Right lobe of liver (tissue), 6 donors: ENCODE data around the gene ANKRD30A. TPM values are rescaled to one million over a fixed set of nuclear protein-coding genes. Genes with fewer than 3 reads are reported as not detected.
"Not testable (repeated sequence)": the region's sequence is repeated elsewhere in the genome, so short reads cannot be mapped to it uniquely, and the experiment has no call there.

Source experiments
- ATAC-seq, 4 donors: fragments of 200-7000 bp; cut with Tn5 transposase; one replicate each; pipeline ENCODE4 v1.9.1; 2020; ENCODE audit warnings: mild to moderate bottlenecking in 4 of 4, moderate library complexity in 4 of 4
- DNase-seq, 3 donors: peaks; one replicate each; pipeline ENCODE4 v3.0.0-alpha.2; 2020
- H3K27ac ChIP-seq, 3 donors: fragments of 200-600 bp; one replicate each; pipeline ENCODE4 v1.8.0; 2022
- H3K27me3 ChIP-seq, 2 donors: fragments of 200-600 bp; one replicate each; pipeline ENCODE4 v1.8.0; 2022
- H3K36me3 ChIP-seq, 4 donors: fragments of 200-600 bp; sonication (generic) in 1 of 4; one replicate each; pipeline versions ENCODE4 v1.5.1 to v1.8.0; 2017 to 2022; ENCODE audit warnings: control low read depth in 1 of 4
- H3K4me1 ChIP-seq, 4 donors: fragments of 200-600 bp; sonication (generic) in 1 of 4; one replicate each; pipeline versions ENCODE4 v1.5.1 to v1.8.0; 2017 to 2022; ENCODE audit warnings: control low read depth in 1 of 4
- H3K4me3 ChIP-seq, 3 donors: fragments of 200-600 bp; one replicate each; pipeline ENCODE4 v1.8.0; 2022
- H3K9me3 ChIP-seq, 4 donors: fragments of 200-600 bp; sonication (generic) in 1 of 4; one replicate each; pipeline versions ENCODE4 v1.5.1 to v1.8.0; 2017 to 2022; ENCODE audit warnings: control low read depth in 1 of 4
- CTCF ChIP-seq, 4 donors: fragments of 200-600 bp in 3 of 4; fragments of 450-650 bp in 1 of 4; IDR thresholded peaks; one replicate each; pipeline versions ENCODE4 v1.5.1 to v1.8.0; 2016 to 2022; ENCODE audit warnings: antibody characterized with exemption in 4 of 4, mild to moderate bottlenecking in 2 of 4
- POLR2A ChIP-seq: fragments of 450-650 bp; IDR thresholded peaks from one replicate; pipeline ENCODE4 v1.6.1; 2017; ENCODE audit warnings: antibody characterized with exemption, mild to moderate bottlenecking
- WGBS: methylation state at CpG from one replicate; pipeline ENCODE4 v1.1.6; 2018; ENCODE audit warnings: low coverage, low lambda C conversion rate; ENCODE audit not compliant: insufficient coverage; ENCODE audit errors: missing lambda C conversion rate; 5-methylcytosine and 5-hydroxymethylcytosine counted together
- intact Hi-C, 2 donors: fragments of 100-400 bp; cut with DNase I; formaldehyde crosslinking; loops; one replicate each; pipeline versions ENCODE4 v1.11.2 to v1.14.1; 2022
- long read RNA-seq: library from polyadenylated mRNA; unstranded; transcript quantifications from one replicate; pipeline ENCODE4 v2.0.0, GENCODE V29; 2019
- total RNA-seq, 6 experiments: library from RNA; depleted of rRNA in 2 of 6; stranded (reverse); fragments of >200 nt in 2 of 6; fragmentation: NEBNext Ultra II Directional in 3 of 6; extraction: Animal tissue kit (Norgen Biotek cat#: 25700) in 3 of 6; gene quantifications; one replicate each; pipeline versions ENCODE4 v1.1.0 to v1.2.4, GENCODE V29; 2016 to 2023
- donor health status: DM: no; HTN: yes; CAD: no.
- donor health status: DM: no; HTN: no; CAD: no.
- donor health status: DM: no; HTN: no; CAD: no.
- donor health status: DM: no; HTN: yes; CAD: no.
- donor health status: DM: no; HTN: yes; CAD: no.

The ANKRD30A gene
- total RNA-seq: not detected
- long read RNA-seq: 0 reads

GRCh38 chr10:37125191-37125732 lies at the start of gene ANKRD30A:
TSS of gene ANKRD30A (plus strand) at chr10:37125598. CDS start at chr10:37125788, 190 bp downstream.
- WGBS: 81% methylated on average over 7 of the region's 39 CpGs

GRCh38 chr10:37076083-37076482 lies 49.3 kb upstream of the ANKRD30A start:
- H3K4me3 ChIP-seq, H3K36me3 ChIP-seq, H3K27me3 ChIP-seq, H3K9me3 ChIP-seq, ATAC-seq, H3K27ac ChIP-seq, H3K4me1 ChIP-seq, intact Hi-C loops, DNase-seq: not testable (repeated sequence)
- WGBS: 40% methylated on average over 1 of the region's 10 CpGs

More at GRCh38 chr10:37125191-37125732, at the start of gene ANKRD30A:
- DNase-seq (no peak), ATAC-seq (peak in 1 of 4 donors; percentile 25)
- H3K36me3 ChIP-seq: no peaks in the 10 kb centered on the region
- intact Hi-C loops: no loop called here
- no peak within 1 kb of the TSS for H3K27ac ChIP-seq
- TF ChIP-seq CTCF (IDR thresholded peaks at IDR 0.05) (no peak), POLR2A (no peak)
- H3K9me3 ChIP-seq: no peaks in the 10 kb centered on the region
- no peaks in the 10 kb centered on the region for H3K4me1 ChIP-seq
- no peak within 1 kb of the TSS for H3K4me3 ChIP-seq
- no peaks in the 10 kb centered on the region for H3K27me3 ChIP-seq

- WGBS: 7% methylated on average over 3 of the region's 3 CpGs
- Histone ChIP-seq H3K27me3 (no peaks in the 10 kb centered on the region), H3K9me3 (no peaks in the 10 kb centered on the region), H3K4me1 (no peaks in the 10 kb centered on the region), H3K4me3 (no peak overlapping the region), H3K27ac (no peak overlapping the region), H3K36me3 (no peaks in the 10 kb centered on the region)
- DNase-seq (no peak), ATAC-seq (no peak)
- intact Hi-C loops: no loop called here
- TF ChIP-seq CTCF (IDR thresholded peaks at IDR 0.05) (no peak), POLR2A (no peak)
These were observed 29.4 kb upstream of the ANKRD30A start for GRCh38 chr10:37095792-37096573.

GRCh38 chr10:37101261-37101660 lies 24.1 kb upstream of the ANKRD30A start:
- Histone ChIP-seq H3K4me1 (no peaks in the 10 kb centered on the region), H3K27me3 (no peaks in the 10 kb centered on the region), H3K36me3 (no peaks in the 10 kb centered on the region), H3K9me3 (no peaks in the 10 kb centered on the region), H3K27ac (no peak overlapping the region), H3K4me3 (no peak overlapping the region)
- no peak for DNase-seq
- no peak for ATAC-seq
- TF ChIP-seq POLR2A (no peak), CTCF (IDR thresholded peaks at IDR 0.05) (no peak)
- WGBS: 32% methylated on average over 3 of the region's 3 CpGs
- intact Hi-C loops: no loop called here

- intact Hi-C loops: no loop called here
- ATAC-seq: no peak
- 28% methylated on average over 1 of the region's 1 CpG for WGBS
These were observed 16.4 kb upstream of the ANKRD30A start for GRCh38 chr10:37109000-37109399.

More at GRCh38 chr10:37109000-37109399, 16.4 kb upstream of the ANKRD30A start:
- no peaks in the 10 kb centered on the region for H3K9me3 ChIP-seq
- H3K4me1 ChIP-seq: no peaks in the 10 kb centered on the region
- no peaks in the 10 kb centered on the region for H3K27me3 ChIP-seq
- H3K36me3 ChIP-seq: no peaks in the 10 kb centered on the region
- DNase-seq: no peak
- no peak for TF ChIP-seq POLR2A
- no peak for TF ChIP-seq CTCF (IDR thresholded peaks at IDR 0.05)
- H3K4me3 ChIP-seq: no peak overlapping the region
- no peak overlapping the region for H3K27ac ChIP-seq
